Hepatocyte (in vitro differentiated cells): Measurements from ENCODE around the gene GRIN2B.

Experiments used
- CTCF ChIP-seq: fragments of 200-600 bp; sonication (generic); IDR thresholded peaks from 2 replicates; pipeline ENCODE4 v1.5.1; 2016; ENCODE audit warnings: antibody characterized with exemption, mild to moderate bottlenecking; ENCODE audit not compliant: poor library complexity
- EZH2 ChIP-seq: fragments of 200-600 bp; sonication (generic); IDR thresholded peaks from 2 replicates; pipeline ENCODE4 v1.6.1; 2016; ENCODE audit warnings: antibody characterized with exemption, mild to moderate bottlenecking, borderline replicate concordance

GRCh38 chr12:13961971-13962370, 19.4 kb downstream of the GRIN2B start:
- TF ChIP-seq CTCF (no peak), EZH2 (no peak)
